Stomach (tissue), 4 donors: ENCODE results near the gene ZFP62.
"Not testable (repeated sequence)": the region's sequence is repeated elsewhere in the genome, so short reads cannot be mapped to it uniquely, and the experiment has no call there.

Source experiments
- EP300 ChIP-seq: sonication (generic); formaldehyde crosslinking; IDR thresholded peaks from one replicate; pipeline ENCODE4 v1.6.1; 2017; ENCODE audit warnings: antibody characterized with exemption
- POLR2A ChIP-seq, 4 donors: fragments of 450-650 bp; IDR thresholded peaks; one replicate each; pipeline ENCODE4 v1.6.1; 2016; ENCODE audit warnings: antibody characterized with exemption in 4 of 4, control low read depth in 2 of 4, mild to moderate bottlenecking in 1 of 4, moderate library complexity in 1 of 4
- POLR2AphosphoS5 ChIP-seq, 3 donors: sonication (generic); formaldehyde crosslinking; IDR thresholded peaks; one replicate each; pipeline ENCODE4 v1.6.1; 2016; ENCODE audit warnings: antibody characterized with exemption in 3 of 3
- TF ChIP-seq, protein P1 (sequence below), 7 experiments: fragments of 450-650 bp in 4 of 7; fragments of 200-600 bp in 3 of 7; sonication (generic) in 3 of 7; IDR thresholded peaks; one replicate each; pipeline ENCODE4 v1.5.1; 2016 to 2019; ENCODE audit warnings: antibody characterized with exemption in 7 of 7, control low read depth in 2 of 7, mild to moderate bottlenecking in 1 of 7

DNA sequence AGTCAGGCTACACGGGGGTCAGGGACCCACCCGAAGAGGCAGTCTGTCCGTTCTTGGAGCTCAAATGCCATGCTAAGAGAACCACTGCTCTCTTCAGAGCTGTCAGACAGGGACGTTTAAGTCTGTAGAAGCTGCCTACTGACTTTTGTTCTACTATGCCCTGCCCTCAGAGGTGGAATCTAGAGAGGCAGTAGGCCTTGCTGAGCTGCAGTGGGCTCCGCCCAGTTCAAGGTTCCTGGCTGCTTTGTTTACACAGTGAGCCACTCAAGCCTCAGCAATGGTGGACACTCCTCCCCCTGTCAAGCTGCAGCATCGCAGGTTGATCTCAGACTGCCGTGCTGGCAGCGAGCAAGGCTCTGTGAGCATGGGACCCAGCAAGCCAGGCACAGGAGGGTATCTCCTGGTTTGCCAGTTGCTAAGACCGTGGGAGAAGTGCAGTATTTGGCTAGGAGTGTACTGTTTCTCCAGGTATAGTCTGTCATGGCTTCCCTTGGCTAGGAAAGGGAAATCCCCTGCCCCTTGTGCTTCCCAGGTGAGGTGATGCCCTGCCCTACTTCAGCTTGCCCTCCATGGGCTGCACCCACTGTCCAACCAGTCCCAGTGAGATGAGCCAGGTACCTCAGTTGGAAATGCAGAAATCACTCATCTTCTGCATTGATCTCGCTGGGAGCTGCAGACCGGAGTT is 24.9 kb upstream of the ZFP62 start:
- TF ChIP-seq, protein P1, sequence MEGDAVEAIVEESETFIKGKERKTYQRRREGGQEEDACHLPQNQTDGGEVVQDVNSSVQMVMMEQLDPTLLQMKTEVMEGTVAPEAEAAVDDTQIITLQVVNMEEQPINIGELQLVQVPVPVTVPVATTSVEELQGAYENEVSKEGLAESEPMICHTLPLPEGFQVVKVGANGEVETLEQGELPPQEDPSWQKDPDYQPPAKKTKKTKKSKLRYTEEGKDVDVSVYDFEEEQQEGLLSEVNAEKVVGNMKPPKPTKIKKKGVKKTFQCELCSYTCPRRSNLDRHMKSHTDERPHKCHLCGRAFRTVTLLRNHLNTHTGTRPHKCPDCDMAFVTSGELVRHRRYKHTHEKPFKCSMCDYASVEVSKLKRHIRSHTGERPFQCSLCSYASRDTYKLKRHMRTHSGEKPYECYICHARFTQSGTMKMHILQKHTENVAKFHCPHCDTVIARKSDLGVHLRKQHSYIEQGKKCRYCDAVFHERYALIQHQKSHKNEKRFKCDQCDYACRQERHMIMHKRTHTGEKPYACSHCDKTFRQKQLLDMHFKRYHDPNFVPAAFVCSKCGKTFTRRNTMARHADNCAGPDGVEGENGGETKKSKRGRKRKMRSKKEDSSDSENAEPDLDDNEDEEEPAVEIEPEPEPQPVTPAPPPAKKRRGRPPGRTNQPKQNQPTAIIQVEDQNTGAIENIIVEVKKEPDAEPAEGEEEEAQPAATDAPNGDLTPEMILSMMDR (IDR thresholded peaks at IDR 0.05) = not testable (repeated sequence)
- TF ChIP-seq EP300; POLR2A (IDR thresholded peaks at IDR 0.05): not testable (repeated sequence)
- peak in 1 of 3 donors; percentile 70 for TF ChIP-seq POLR2AphosphoS5 (IDR thresholded peaks at IDR 0.05)
